ENCODE results near the gene OR7A17.

The OR7A17 gene

DNA sequence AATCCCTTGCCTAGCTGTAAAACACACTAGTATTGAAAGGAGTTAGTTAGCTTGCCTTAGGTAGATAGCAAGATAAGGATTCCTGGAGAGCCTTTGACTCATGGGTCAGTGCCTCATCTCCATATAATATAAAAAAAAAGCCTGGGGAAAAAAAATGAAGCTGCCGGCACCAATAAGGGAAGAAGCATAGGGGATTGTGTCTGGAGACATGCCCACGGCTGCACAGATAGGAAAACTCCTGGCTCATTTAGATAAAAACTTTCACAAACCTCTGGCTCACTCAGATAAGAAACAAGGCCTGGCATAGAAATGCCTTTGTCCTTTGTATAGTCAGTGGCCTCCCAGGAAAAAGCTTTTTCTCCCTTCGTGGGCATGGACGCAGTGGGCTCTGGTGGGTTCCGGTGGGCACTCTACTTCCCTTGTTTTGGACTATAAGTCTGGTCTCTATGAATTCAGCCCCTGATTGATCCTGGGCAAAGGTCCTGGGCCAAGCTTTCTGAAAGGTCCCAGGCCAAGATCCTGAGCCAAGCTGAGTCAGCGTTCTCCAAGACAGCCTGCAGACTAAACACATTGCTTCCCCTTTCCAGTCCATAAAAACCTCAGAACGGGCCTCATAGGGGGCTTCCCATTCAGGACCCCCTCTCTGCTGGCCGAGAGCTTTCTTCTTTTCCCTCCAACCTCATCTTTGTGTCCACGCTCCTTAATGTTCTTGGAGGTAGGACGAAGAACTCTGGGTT is 4.9 kb upstream of the OR7A17 start:
- no peak overlapping the region for H3K27ac Mint-ChIP-seq
- TF ChIP-seq, protein P1, sequence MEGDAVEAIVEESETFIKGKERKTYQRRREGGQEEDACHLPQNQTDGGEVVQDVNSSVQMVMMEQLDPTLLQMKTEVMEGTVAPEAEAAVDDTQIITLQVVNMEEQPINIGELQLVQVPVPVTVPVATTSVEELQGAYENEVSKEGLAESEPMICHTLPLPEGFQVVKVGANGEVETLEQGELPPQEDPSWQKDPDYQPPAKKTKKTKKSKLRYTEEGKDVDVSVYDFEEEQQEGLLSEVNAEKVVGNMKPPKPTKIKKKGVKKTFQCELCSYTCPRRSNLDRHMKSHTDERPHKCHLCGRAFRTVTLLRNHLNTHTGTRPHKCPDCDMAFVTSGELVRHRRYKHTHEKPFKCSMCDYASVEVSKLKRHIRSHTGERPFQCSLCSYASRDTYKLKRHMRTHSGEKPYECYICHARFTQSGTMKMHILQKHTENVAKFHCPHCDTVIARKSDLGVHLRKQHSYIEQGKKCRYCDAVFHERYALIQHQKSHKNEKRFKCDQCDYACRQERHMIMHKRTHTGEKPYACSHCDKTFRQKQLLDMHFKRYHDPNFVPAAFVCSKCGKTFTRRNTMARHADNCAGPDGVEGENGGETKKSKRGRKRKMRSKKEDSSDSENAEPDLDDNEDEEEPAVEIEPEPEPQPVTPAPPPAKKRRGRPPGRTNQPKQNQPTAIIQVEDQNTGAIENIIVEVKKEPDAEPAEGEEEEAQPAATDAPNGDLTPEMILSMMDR (IDR thresholded peaks at IDR 0.05) = no peak
- peaks cover 16% of the 10 kb centered on the region for H3K27me3 Mint-ChIP-seq (ENCODE audit: low read depth, poor library complexity)
- peaks cover 43% of the 10 kb centered on the region for H3K9me3 Mint-ChIP-seq
- H3K4me1 Mint-ChIP-seq = peaks cover 6% of the 10 kb centered on the region
- no peaks in the 10 kb centered on the region for H3K36me3 Mint-ChIP-seq (ENCODE audit: low read depth)
- no peak for DNase-seq
- no peak overlapping the region for H3K4me3 Mint-ChIP-seq

DNA sequence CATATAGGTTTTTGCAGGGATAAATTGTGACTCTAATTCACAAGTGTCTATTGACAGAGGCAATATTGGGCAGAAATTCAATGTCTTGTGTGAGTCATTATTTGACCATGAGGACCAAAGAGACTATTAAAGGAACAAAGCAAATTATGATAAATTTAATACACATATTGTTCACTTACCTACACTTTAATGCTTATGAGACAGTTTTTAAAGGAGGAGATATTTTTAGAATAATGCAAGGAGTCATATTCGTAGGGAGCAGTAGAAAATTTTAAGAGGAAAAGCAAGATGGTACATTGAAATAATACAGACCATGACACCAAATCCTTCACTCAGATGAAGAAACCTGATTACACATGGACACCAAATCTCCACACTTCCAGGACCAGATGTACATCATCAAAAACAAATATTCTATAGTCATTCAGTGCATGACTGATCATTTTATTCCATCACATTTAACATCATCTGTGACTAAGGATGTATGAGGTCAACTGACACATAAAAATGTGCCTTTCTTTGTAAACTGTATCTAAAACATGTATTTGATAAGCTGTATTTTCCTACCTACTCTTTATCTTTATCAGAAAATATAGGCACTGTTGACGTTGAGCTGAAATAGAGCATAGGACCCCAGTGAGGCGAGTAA is 4.2 kb upstream of the OR7A17 start:
- peaks cover 41% of the 10 kb centered on the region for H3K9me3 Mint-ChIP-seq
- H3K4me1 Mint-ChIP-seq = peaks cover 6% of the 10 kb centered on the region
- peaks cover 13% of the 10 kb centered on the region for H3K27me3 Mint-ChIP-seq (ENCODE audit: low read depth, poor library complexity)
- TF ChIP-seq, protein P1 (IDR thresholded peaks at IDR 0.05) = no peak
- H3K4me3 Mint-ChIP-seq = no peak overlapping the region
- no peak for DNase-seq
- no peaks in the 10 kb centered on the region for H3K36me3 Mint-ChIP-seq (ENCODE audit: low read depth)
- no peak overlapping the region for H3K27ac Mint-ChIP-seq

DNA sequence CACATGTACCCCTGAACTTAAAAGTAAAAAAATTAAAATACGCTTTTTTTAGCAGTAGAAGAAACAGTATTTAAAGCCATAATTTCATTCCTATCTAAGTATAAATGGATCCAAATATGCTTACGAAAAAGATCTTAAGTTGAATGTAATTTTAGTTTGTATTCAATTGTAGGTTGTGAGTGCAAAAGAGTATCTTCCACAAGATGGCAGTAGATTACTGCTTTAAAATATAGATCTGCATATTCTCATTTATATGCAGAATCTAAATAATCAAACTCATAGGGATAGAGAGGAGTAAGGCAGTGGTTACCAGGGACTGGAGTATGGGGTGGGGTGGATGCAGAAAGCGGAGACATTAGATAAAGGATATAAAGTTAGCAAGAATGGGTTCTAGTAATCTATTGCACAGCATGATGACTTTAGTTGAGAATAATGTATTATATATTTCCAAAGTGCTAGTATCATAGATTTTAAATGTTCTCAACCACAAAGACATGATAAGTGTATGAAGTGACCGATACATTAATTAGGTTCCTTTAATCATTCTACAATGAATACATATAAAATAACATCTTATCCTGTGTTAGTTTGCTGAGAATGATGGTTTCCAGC is 14.2 kb downstream of the OR7A17 start:
- Mint-ChIP-seq H3K27ac (no peak overlapping the region), H3K4me1 (no peaks in the 10 kb centered on the region), H3K9me3 (peaks cover 58% of the 10 kb centered on the region), H3K4me3 (no peak overlapping the region), H3K27me3 (ENCODE audit: low read depth, poor library complexity) (peaks cover 2% of the 10 kb centered on the region), H3K36me3 (ENCODE audit: low read depth) (no peaks in the 10 kb centered on the region)
- TF ChIP-seq, protein P1 (IDR thresholded peaks at IDR 0.05) = peak; percentile 11
- DNase-seq = no peak

DNA sequence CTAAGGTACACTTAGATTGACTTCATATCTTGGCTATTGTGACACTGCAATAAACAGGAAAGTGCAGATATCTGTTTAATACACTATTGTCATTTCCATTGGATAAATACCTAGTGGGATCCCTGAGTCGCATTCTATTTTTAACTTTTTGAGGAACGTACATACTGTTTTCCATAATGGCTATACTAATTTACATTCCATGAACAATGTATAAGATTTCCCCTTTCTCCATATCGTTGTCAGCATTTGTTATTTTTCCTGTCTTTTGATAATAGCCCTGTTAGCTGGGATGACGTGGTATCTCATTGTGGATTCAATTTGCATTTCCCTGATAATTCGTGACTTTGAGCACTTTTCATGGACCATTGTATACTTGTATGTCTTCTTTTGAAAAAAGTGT is 17.4 kb downstream of the OR7A17 start:
- Mint-ChIP-seq H3K4me3 (no peak overlapping the region), H3K36me3 (ENCODE audit: low read depth) (no peaks in the 10 kb centered on the region), H3K4me1 (no peaks in the 10 kb centered on the region), H3K9me3 (peaks cover 71% of the 10 kb centered on the region), H3K27ac (no peak overlapping the region), H3K27me3 (ENCODE audit: low read depth, poor library complexity) (no peaks in the 10 kb centered on the region)
- TF ChIP-seq, protein P1 (IDR thresholded peaks at IDR 0.05) = no peak
- DNase-seq = no peak

DNA sequence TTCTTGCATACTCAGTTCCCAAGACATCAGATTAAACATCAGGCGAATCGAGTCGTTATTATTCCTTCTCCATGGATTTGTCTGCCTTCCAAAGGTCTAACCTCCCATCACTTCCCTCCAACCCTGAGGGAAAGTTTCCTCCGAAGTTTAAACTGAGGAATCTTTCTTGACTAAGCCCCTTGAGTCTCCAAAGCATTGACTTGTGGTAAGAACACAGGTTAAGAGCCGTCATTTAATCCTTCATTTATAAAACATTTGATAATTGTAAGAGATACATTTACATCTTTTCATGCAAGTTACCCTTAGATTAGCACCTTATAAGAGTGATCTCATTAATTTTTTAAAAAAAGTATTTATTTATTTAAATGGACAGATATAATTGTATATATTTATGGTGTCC is 37.1 kb downstream of the OR7A17 start, which contains the start of gene OR7A10:
TSS of gene OR7A10 (minus strand) at position 101 of the 400 bp plus-strand sequence. CDS start 7,045 bp downstream, outside the sequence.
- Mint-ChIP-seq H3K4me1 (no peaks in the 10 kb centered on the region), H3K36me3 (ENCODE audit: low read depth) (no peaks in the 10 kb centered on the region), H3K4me3 (no peak within 1 kb of the TSS), H3K27me3 (ENCODE audit: low read depth, poor library complexity) (no peaks in the 10 kb centered on the region), H3K9me3 (peaks cover 69% of the 10 kb centered on the region), H3K27ac (no peak within 1 kb of the TSS)
- TF ChIP-seq, protein P1 (IDR thresholded peaks at IDR 0.05) = no peak
- DNase-seq = no peak

Data from nephron progenitor cell (in vitro differentiated cells).